GM12864 (cell line): ENCODE measurements around the gene CCDC82.

ENCODE experiments used
- DNase-seq: peaks from one replicate; pipeline ENCODE4 v3.0.0-alpha.2; 2011; ENCODE audit warnings: low read depth
- H3K4me3 ChIP-seq: 2 replicates; pipeline ENCODE4 v1.5.1; 2011; ENCODE audit warnings: mild to moderate bottlenecking, low read depth, low read length, control low read depth
- TF ChIP-seq, protein P1 (sequence below): IDR thresholded peaks from 2 replicates; pipeline ENCODE4 v1.5.1; 2011; ENCODE audit warnings: low read depth, mild to moderate bottlenecking, moderate library complexity, low read length, control low read depth, inconsistent platforms; ENCODE audit errors: missing control alignments

CCDC82 gene

DNA sequence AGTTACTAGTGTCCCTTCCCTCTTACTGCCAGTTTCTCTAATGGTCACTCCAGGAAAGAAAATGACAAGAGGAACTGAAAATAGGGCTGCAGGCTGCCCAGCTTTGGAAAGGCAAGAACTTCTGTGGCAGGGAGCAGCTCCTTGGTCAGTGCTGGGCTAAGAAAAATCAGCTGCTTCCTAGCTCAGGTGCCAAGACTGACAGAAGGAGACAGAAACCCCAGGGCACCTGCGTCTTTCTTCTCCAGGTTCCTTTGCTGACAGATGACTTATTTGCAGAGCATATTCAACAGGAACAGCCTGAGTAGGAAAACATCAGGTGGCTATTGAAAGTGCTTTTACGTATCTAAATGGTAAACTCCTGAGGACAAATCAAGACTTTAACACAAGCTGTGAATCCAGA is 72.1 kb downstream of the CCDC82 start:
- no peak overlapping the region for H3K4me3 ChIP-seq
- DNase-seq, result no peak
- TF ChIP-seq, protein P1, sequence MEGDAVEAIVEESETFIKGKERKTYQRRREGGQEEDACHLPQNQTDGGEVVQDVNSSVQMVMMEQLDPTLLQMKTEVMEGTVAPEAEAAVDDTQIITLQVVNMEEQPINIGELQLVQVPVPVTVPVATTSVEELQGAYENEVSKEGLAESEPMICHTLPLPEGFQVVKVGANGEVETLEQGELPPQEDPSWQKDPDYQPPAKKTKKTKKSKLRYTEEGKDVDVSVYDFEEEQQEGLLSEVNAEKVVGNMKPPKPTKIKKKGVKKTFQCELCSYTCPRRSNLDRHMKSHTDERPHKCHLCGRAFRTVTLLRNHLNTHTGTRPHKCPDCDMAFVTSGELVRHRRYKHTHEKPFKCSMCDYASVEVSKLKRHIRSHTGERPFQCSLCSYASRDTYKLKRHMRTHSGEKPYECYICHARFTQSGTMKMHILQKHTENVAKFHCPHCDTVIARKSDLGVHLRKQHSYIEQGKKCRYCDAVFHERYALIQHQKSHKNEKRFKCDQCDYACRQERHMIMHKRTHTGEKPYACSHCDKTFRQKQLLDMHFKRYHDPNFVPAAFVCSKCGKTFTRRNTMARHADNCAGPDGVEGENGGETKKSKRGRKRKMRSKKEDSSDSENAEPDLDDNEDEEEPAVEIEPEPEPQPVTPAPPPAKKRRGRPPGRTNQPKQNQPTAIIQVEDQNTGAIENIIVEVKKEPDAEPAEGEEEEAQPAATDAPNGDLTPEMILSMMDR, result no peak

DNA sequence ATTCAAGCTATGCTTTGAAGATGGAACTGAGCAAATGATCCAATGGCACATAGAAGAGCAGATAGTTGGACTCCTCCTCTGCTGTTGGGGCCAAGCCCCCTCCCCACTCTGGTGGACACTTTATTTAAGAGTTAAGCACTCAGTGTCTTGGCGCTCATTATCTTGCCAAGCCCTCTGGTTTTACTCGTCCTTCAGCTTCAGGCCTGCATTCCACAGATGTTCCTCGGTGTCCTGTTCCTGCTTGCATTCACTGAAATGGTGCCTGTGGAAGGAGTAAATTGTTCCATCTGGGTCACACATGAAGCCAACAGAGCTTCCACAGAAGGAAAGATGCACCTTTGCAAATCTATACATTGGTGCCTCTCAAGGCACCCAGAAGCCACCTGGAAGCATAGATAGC is 72.8 kb downstream of the CCDC82 start:
- TF ChIP-seq, protein P1, result no peak
- no peak overlapping the region for H3K4me3 ChIP-seq
- no peak for DNase-seq

DNA sequence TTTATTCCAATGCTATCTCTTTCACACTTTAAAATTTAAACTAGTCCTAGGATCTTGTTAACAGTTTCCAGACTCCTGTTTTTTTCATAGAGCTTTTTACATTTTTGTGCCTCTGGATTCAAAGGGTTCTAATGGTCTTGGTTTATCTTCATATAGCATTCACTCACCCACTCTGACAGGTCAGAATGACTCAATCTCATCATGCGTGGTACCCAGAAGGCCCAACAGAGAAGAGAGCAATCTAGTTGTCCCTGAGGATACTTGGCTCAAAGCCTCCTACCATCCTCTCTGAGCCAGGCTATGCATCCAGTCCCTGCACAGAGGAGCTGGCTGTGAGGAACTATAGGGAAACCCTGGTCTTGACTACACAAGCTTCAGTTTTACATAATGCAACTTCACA is 74.2 kb downstream of the CCDC82 start:
- DNase-seq, result no peak
- H3K4me3 ChIP-seq, result no peak overlapping the region
- TF ChIP-seq, protein P1, result no peak

DNA sequence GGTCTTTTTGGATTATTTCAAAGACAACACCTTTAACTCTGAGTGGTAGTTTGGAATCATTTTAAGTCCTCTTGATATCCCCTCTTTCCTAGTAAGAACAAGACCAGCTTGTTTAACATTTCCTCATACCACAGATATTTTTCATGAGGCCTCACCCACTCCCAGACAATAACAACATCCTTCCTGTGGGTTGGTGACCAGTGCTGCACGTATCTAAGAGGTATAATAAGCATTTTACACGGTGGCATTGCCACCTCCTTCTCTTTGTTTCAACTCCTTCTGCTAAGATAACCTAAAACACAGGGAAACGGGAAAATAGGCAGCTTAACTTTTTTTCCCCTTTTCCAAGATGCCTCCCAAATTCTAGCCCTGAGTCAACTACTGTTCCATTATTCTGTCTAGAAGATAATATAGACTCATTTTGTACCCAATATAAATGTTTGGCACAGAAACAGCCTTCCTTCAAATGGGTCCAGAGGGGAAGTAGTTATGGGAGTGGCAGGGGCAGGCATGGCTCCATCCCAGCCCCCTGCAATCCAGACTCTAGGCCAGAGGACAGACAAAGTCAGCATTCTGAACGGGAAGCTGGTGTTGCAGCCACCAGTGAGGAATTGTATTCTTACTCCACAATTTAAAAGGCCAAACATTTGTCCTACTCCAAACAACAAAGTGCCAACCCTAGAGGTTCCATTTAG is 75.2 kb downstream of the CCDC82 start:
- TF ChIP-seq, protein P1, result no peak
- DNase-seq, result no peak
- H3K4me3 ChIP-seq, result no peak overlapping the region

DNA sequence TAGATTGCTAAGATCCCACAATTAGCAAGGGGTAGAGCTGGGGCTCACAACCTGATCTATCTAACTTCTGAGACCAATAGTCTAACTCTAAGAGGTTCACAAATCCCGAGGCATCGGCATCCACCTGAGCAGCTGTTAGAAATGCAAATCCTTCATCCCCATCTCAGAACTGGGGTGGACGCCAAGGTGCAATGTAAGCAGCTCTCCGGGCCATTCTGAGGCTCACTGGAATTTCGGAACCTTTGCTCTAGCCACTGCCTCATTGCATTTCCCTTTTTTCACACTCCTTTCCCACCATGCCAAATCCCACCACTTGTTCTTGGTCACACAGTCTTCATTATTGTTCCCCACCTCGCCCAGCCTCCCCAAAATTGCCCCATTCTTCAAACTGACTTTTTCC is 76.5 kb downstream of the CCDC82 start:
- DNase-seq, result no peak
- no peak overlapping the region for H3K4me3 ChIP-seq
- TF ChIP-seq, protein P1, result no peak

DNA sequence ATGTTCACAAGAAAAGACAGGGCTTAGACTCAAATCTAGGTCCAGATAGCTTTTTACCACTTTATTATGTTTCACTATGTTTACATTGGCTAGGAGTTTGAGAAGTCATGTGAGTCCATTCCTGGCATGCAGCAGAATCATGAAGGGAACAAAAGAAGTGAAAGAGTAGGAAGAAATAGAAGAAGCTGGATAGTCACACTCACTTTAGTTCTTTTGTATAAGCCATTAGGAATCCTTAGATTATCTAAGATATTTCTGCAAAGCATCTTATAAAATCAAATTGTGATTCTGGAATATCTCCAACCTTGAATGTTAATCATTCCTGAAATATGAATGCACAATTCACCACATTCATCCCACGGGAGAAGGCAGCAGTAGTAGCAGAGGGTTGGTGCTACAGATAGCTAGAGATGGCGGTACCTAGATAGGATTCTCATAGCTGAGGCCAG is 78.6 kb downstream of the CCDC82 start:
- no peak for DNase-seq
- TF ChIP-seq, protein P1, result no peak
- no peak overlapping the region for H3K4me3 ChIP-seq

DNA sequence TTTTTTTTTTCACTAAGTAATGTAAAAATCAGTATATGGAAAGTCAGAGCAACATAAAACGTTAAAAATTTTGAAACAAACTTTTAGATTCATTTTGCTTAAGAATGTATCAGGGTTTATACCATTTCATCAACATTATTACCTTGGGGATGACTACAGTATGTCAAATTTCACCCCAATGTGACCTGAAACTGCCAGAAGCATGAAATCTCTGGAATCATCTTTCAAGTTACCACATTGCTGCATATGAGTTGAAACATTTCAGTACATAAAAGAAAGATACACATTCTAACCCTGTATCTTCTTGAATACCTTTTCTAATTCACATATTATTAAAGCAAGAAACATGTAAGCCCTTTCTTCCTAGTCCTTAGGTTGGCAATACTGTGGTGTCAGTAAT is 79.5 kb downstream of the CCDC82 start:
- H3K4me3 ChIP-seq, result no peak overlapping the region
- no peak for DNase-seq
- TF ChIP-seq, protein P1, result no peak
